HepG2 (cell line): ENCODE measurements around the gene WSB2. TPM values are rescaled to one million over a fixed set of nuclear protein-coding genes. Genes with fewer than 3 reads are reported as not detected.
A peak's percentile ranks its signal among the peaks of the same experiment; 100 is the strongest.

ENCODE experiments used
- CBX2 ChIP-seq, 2 experiments: fragments of 200-600 bp in 1 of 2; sonication (generic); formaldehyde crosslinking in 1 of 2; IDR thresholded peaks; 2 replicates each; pipeline versions ENCODE4 v1.7.0 to v1.8.1; 2018 to 2022; ENCODE audit warnings: low read depth in 2 of 2, low read length in 1 of 2, mild to moderate bottlenecking in 1 of 2, missing genetic modification reagents in 1 of 2
- CCDC6 ChIP-seq: sonication (generic); formaldehyde crosslinking; IDR thresholded peaks from 2 replicates; pipeline ENCODE4 v1.8.1; 2022; ENCODE audit warnings: mild to moderate bottlenecking, missing genetic modification reagents, moderate library complexity
- FOXM1 ChIP-seq: sonication (generic); formaldehyde crosslinking; IDR thresholded peaks from 2 replicates; pipeline ENCODE4 v1.5.0; 2020; ENCODE audit warnings: missing genetic modification reagents
- LCORL ChIP-seq, 2 experiments: fragments of 450-650 bp in 1 of 2; sonication (generic) in 1 of 2; formaldehyde crosslinking in 1 of 2; IDR thresholded peaks; 2 replicates each; pipeline versions ENCODE4 v1.5.0 to v1.6.1; 2017 to 2020; ENCODE audit warnings: antibody characterized with exemption in 1 of 2, missing genetic modification reagents in 1 of 2
- RAD21 ChIP-seq: fragments of 450-650 bp; formaldehyde crosslinking; IDR thresholded peaks from 2 replicates; pipeline ENCODE4 v1.5.0; 2020; ENCODE audit warnings: mild to moderate bottlenecking
- SAP130 ChIP-seq: IDR thresholded peaks from 2 replicates; pipeline ENCODE4 v1.6.1; 2016; ENCODE audit warnings: low read depth
- SCMH1 ChIP-seq: sonication (generic); formaldehyde crosslinking; IDR thresholded peaks from 2 replicates; pipeline ENCODE4 v1.9.0; 2021; ENCODE audit warnings: missing genetic modification reagents, mild to moderate bottlenecking, borderline replicate concordance
- SIX4 ChIP-seq: sonication (generic); formaldehyde crosslinking; IDR thresholded peaks from 2 replicates; pipeline ENCODE4 v1.4.0; 2020; ENCODE audit warnings: missing genetic modification reagents
- SP5 ChIP-seq: IDR thresholded peaks from 2 replicates; pipeline ENCODE4 v1.6.1; 2016; ENCODE audit warnings: low read depth, borderline replicate concordance
- SSRP1 ChIP-seq: IDR thresholded peaks from 2 replicates; pipeline ENCODE4 v1.6.1; 2016; ENCODE audit warnings: control low read depth
- ZBTB3 ChIP-seq: sonication (generic); formaldehyde crosslinking; IDR thresholded peaks from 2 replicates; pipeline ENCODE4 v1.4.0; 2020; ENCODE audit warnings: low read depth, mild to moderate bottlenecking, moderate library complexity, missing genetic modification reagents, borderline replicate concordance
- ZFP36L2 ChIP-seq: sonication (generic); formaldehyde crosslinking; IDR thresholded peaks from 2 replicates; pipeline ENCODE4 v1.4.0; 2020; ENCODE audit warnings: missing genetic modification reagents
- ZIK1 ChIP-seq: sonication (generic); formaldehyde crosslinking; IDR thresholded peaks from 2 replicates; pipeline ENCODE4 v1.5.0; 2020; ENCODE audit warnings: mild to moderate bottlenecking, low read depth, missing genetic modification reagents, borderline replicate concordance
- ZNF138 ChIP-seq: sonication (generic); formaldehyde crosslinking; IDR thresholded peaks from 2 replicates; pipeline ENCODE4 v1.5.0; 2020; ENCODE audit warnings: mild to moderate bottlenecking, low read depth, missing genetic modification reagents
- ZNF337 ChIP-seq: sonication (generic); formaldehyde crosslinking; IDR thresholded peaks from 2 replicates; pipeline ENCODE4 v1.5.1; 2020; ENCODE audit warnings: missing genetic modification reagents, low read depth, mild to moderate bottlenecking, borderline replicate concordance
- ZNF430 ChIP-seq: sonication (generic); formaldehyde crosslinking; IDR thresholded peaks from 2 replicates; pipeline ENCODE4 v1.9.0; 2021; ENCODE audit warnings: mild to moderate bottlenecking, missing genetic modification reagents
- ZNF441 ChIP-seq: sonication (generic); formaldehyde crosslinking; IDR thresholded peaks from 2 replicates; pipeline ENCODE4 v1.7.0; 2021; ENCODE audit warnings: missing genetic modification reagents, borderline replicate concordance
- ZNF468 ChIP-seq: sonication (generic); formaldehyde crosslinking; IDR thresholded peaks from 2 replicates; pipeline ENCODE4 v1.8.0; 2022; ENCODE audit warnings: mild to moderate bottlenecking, moderate library complexity, missing genetic modification reagents
- ZNF607 ChIP-seq: sonication (generic); formaldehyde crosslinking; IDR thresholded peaks from 2 replicates; pipeline ENCODE4 v1.5.1; 2020; ENCODE audit warnings: missing genetic modification reagents, mild to moderate bottlenecking, borderline replicate concordance
- ZNF792 ChIP-seq: IDR thresholded peaks from 2 replicates; pipeline ENCODE4 v1.6.1; 2016
- polyA plus RNA-seq, 8 experiments: library from polyadenylated mRNA; depleted of rRNA in 3 of 8; stranded (reverse) in 7 of 8; unstranded in 1 of 8; fragments of >200 nt; fragmentation: Illumina TruSeq in 4 of 8; extraction: Trizol in 4 of 8; gene quantifications; 2 replicates each; pipeline versions ENCODE4 v1.2.1 to v1.2.3, GENCODE V29; 2011 to 2016; ENCODE audit warnings: low read depth in 4 of 8, missing spikeins in 1 of 8, mixed read lengths in 1 of 8; ENCODE audit not compliant: insufficient read depth in 1 of 8
- total RNA-seq, 5 experiments: library from RNA; depleted of rRNA; stranded (reverse); fragments of >200 nt; fragmentation: Illumina TruSeq; extraction: Trizol; gene quantifications; 2 replicates each; pipeline ENCODE4 v1.2.3, GENCODE V29; 2016; ENCODE audit warnings: low read depth in 1 of 5
- TF ChIP-seq, protein P1 (sequence below): IDR thresholded peaks from 2 replicates; pipeline ENCODE4 v1.6.1; 2012; ENCODE audit warnings: low read depth, low read length, improper control_type of control experiment
- TF ChIP-seq, protein P2 (sequence below): sonication (generic); formaldehyde crosslinking; IDR thresholded peaks from 2 replicates; pipeline ENCODE4 v1.5.1; 2020; ENCODE audit warnings: mild to moderate bottlenecking, moderate library complexity, missing genetic modification reagents
- TF ChIP-seq, protein P3 (sequence below): sonication (generic); formaldehyde crosslinking; IDR thresholded peaks from 2 replicates; pipeline ENCODE4 v1.4.0; 2020; ENCODE audit warnings: missing genetic modification reagents
- TF ChIP-seq, protein P4 (sequence below): sonication (generic); formaldehyde crosslinking; IDR thresholded peaks from 2 replicates; pipeline ENCODE4 v1.4.0; 2020; ENCODE audit warnings: missing genetic modification reagents

WSB2 gene
- total and polyA plus RNA-seq, 2 of the 13 experiments (the other 11 are each of a cell fraction or from before 2014, with no cell fraction given), result 31.0 to 82.8 TPM

DNA sequence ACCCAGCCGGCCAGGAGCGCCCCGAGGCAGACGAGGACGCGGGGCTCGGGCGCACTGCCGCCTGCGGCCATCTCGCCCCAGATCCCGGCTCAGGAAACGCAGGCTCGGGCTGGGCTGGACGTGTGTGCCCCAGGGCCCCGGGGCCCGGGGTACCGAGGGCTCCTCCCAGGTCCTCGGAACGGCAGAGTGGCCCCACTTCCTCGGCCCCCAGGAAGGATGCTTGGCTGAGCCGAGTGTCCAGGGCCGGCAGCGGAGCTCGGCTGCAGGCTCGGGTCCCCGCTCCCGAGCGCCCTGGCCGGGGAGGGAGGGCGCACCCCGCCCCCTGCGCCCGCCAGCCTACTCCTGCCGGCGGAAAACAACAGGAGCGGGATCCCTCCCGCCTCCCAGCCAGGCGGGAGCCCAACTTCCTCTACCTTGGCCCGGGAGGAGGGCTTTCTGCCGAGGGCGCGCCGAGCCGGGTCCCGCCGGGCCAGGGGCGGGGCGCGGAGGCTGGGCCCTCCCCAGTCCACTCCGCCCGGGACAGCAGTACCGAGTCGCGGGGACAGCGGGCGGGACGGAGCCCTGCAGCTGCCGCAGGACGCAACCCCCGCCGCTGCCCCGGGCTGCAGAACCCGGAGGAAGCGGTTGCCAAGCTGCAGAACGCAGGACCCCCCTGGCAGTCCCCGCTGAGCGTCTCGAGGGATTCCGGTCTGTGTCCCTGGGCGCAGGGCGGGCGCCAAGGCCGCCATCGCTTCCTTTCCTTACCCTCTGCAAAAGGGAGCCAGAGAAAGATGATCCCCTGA, 42.8 kb upstream of the WSB2 start, which contains the start of gene VSIG10 (continued):
- TF ChIP-seq, protein P1, sequence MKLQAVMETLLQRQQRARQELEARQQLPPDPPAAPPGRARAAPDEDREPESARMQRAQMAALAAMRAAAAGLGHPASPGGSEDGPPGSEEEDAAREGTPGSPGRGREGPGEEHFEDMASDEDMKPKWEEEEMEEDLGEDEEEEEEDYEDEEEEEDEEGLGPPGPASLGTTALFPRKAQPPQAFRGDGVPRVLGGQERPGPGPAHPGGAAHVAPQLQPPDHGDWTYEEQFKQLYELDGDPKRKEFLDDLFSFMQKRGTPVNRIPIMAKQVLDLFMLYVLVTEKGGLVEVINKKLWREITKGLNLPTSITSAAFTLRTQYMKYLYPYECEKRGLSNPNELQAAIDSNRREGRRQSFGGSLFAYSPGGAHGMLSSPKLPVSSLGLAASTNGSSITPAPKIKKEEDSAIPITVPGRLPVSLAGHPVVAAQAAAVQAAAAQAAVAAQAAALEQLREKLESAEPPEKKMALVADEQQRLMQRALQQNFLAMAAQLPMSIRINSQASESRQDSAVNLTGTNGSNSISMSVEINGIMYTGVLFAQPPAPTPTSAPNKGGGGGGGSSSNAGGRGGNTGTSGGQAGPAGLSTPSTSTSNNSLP, result no peak
- peak; percentile 31; the same call in 1 of the 2 replicates for TF ChIP-seq ZNF441 (CRISPR knock-in tag)
- TF ChIP-seq ZFP36L2, result no peak
- TF ChIP-seq, protein P2, sequence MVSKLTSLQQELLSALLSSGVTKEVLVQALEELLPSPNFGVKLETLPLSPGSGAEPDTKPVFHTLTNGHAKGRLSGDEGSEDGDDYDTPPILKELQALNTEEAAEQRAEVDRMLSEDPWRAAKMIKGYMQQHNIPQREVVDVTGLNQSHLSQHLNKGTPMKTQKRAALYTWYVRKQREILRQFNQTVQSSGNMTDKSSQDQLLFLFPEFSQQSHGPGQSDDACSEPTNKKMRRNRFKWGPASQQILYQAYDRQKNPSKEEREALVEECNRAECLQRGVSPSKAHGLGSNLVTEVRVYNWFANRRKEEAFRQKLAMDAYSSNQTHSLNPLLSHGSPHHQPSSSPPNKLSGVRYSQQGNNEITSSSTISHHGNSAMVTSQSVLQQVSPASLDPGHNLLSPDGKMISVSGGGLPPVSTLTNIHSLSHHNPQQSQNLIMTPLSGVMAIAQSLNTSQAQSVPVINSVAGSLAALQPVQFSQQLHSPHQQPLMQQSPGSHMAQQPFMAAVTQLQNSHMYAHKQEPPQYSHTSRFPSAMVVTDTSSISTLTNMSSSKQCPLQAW (CRISPR knock-in tag), result no peak
- TF ChIP-seq LCORL (IDR thresholded peaks at IDR 0.05), result no peak
- TF ChIP-seq LCORL (CRISPR knock-in tag; IDR thresholded peaks at IDR 0.05), result peak; percentile 86
- no peak for TF ChIP-seq ZNF468 (CRISPR knock-in tag)
- TF ChIP-seq CBX2 (IDR thresholded peaks at IDR 0.05; ENCODE audit: low read depth, low read length), result no peak
- no peak for TF ChIP-seq CBX2 (CRISPR knock-in tag; IDR thresholded peaks at IDR 0.05; ENCODE audit: low read depth)
- TF ChIP-seq ZIK1, result peak; percentile 84; the same call in 1 of the 2 replicates
- no peak for TF ChIP-seq SSRP1 (CRISPR knock-in tag)
- TF ChIP-seq CCDC6, result 0 out of 2 replicates have a peak, but pooled peaks have one; percentile 16
- TF ChIP-seq SCMH1 (CRISPR knock-in tag), result no peak
- no peak for TF ChIP-seq FOXM1 (CRISPR knock-in tag)
- TF ChIP-seq ZNF792 (CRISPR knock-in tag), result 0 out of 2 replicates have a peak, but pooled peaks have one; percentile 23
- peak; percentile 53; the same call in 1 of the 2 replicates for TF ChIP-seq ZNF607 (CRISPR knock-in tag)
- TF ChIP-seq, protein P3, sequence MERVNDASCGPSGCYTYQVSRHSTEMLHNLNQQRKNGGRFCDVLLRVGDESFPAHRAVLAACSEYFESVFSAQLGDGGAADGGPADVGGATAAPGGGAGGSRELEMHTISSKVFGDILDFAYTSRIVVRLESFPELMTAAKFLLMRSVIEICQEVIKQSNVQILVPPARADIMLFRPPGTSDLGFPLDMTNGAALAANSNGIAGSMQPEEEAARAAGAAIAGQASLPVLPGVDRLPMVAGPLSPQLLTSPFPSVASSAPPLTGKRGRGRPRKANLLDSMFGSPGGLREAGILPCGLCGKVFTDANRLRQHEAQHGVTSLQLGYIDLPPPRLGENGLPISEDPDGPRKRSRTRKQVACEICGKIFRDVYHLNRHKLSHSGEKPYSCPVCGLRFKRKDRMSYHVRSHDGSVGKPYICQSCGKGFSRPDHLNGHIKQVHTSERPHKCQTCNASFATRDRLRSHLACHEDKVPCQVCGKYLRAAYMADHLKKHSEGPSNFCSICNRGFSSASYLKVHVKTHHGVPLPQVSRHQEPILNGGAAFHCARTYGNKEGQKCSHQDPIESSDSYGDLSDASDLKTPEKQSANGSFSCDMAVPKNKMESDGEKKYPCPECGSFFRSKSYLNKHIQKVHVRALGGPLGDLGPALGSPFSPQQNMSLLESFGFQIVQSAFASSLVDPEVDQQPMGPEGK (CRISPR knock-in tag), result peak; percentile 98
- TF ChIP-seq ZNF138 (CRISPR knock-in tag), result no peak
- no peak; the same call in 1 of the 2 replicates for TF ChIP-seq ZNF337 (CRISPR knock-in tag)
- peak; percentile 77 for TF ChIP-seq SP5 (CRISPR knock-in tag)
- peak; percentile 82 for TF ChIP-seq SAP130 (CRISPR knock-in tag)
- TF ChIP-seq ZNF430, result no peak; the same call in 1 of the 2 replicates
- TF ChIP-seq, protein P4, sequence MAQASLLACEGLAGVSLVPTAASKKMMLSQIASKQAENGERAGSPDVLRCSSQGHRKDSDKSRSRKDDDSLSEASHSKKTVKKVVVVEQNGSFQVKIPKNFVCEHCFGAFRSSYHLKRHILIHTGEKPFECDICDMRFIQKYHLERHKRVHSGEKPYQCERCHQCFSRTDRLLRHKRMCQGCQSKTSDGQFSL (CRISPR knock-in tag), result 0 out of 2 replicates have a peak, but pooled peaks have one; percentile 23
- no peak for TF ChIP-seq SIX4 (CRISPR knock-in tag)
- peak; percentile 46; the same call in 1 of the 2 replicates for TF ChIP-seq RAD21
- 0 out of 2 replicates have a peak, but pooled peaks have one; percentile 58 for TF ChIP-seq ZBTB3
